GM18873 (cell line): ENCODE results near the gene RTL3.
"Not testable (repeated sequence)": the region's sequence is repeated elsewhere in the genome, so short reads cannot be mapped to it uniquely, and the experiment has no call there.

ENCODE experiments used
- ATAC-seq: cut with Tn5 transposase; IDR thresholded peaks from one replicate; pipeline ENCODE4 v1.9.1; 2021; ENCODE audit warnings: mild to moderate bottlenecking, moderate library complexity, moderate number of reproducible peaks; ENCODE audit not compliant: unreplicated experiment, low FRiP score

RTL3 gene, protein sequence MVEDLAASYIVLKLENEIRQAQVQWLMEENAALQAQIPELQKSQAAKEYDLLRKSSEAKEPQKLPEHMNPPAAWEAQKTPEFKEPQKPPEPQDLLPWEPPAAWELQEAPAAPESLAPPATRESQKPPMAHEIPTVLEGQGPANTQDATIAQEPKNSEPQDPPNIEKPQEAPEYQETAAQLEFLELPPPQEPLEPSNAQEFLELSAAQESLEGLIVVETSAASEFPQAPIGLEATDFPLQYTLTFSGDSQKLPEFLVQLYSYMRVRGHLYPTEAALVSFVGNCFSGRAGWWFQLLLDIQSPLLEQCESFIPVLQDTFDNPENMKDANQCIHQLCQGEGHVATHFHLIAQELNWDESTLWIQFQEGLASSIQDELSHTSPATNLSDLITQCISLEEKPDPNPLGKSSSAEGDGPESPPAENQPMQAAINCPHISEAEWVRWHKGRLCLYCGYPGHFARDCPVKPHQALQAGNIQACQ

DNA sequence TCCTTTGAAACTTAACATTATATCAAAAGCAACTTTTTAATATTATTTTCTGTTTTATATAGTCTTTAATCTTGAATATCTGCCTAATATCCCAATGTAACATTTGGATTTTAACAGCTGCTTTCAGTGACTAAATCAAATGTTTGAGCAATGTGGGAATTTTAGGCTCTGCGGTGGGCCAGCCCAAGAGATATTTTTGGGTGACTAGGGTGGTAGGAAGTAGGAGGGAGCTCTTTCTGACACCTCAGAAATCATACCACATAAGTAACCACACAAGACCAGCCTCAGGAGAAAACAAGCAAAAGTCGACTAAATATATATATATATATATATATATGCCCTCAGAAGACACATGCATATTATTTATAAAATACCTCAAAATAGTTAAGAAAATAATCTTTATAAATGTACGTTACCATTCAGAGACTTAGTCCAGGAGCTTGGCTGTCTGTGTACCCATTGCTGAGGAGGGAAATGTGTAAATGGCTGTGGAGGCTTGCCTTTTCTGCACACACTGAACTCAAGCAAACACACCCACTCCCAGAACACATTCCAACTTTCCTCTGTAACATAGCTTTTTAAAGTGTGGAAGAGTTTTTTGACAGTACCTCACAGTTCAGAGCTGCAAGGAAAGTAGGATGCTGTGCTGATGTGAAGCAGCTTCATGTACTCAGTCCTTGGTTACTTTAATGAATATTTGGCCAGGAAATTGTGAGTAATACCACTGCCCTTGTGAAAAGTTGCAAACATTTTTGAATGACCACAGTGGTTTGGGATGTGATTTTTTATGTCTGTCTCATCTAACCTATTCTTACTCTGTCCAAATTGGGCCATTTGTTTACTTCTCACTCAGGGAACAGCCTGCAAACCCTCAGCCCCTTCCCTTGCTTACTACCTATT is at the start of gene RTL3:
Gene RTL3, minus strand, starts transcription at position 484 of the 900 bp plus-strand sequence. CDS start 908 bp downstream, outside the sequence.
- no peak for ATAC-seq

DNA sequence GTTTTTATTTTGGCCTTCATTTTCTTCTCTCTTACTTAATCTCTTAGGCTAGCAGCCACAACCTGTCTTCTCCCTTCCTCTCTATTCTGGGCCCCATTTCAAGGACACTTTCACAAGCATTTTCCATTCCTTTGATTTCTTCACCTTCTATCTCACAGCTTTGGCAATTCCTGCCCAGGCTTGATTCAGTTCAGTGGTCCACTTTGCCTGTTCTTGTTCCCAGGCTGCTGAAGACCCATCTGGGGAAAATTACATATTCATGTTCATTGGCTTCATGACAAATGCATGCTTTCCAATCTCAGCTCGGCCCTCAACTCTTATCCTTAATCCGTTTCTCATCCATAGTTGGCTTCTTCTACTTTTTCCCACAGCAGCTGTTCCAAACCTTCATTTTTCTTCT is 49.7 kb upstream of the RTL3 start:
- ATAC-seq = no peak

DNA sequence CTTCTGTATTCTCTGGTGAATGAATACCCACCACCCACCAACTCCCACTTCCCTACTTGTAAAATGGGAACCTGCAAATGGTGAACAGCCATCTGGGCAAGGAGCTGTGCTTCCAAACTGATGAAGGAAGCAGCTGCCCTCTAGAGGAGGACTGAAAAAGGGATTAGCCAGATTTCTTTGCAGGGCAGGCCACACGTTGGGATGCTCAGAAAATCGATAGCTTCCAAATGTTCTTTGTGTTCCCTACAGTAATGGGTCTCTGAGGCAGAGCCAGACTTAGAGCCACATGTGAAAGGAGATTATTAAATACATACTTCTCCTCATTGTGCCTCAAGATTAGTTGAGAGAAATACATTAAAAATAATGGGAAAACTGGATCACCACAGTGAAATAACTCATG is 49.1 kb upstream of the RTL3 start:
- ATAC-seq = no peak

DNA sequence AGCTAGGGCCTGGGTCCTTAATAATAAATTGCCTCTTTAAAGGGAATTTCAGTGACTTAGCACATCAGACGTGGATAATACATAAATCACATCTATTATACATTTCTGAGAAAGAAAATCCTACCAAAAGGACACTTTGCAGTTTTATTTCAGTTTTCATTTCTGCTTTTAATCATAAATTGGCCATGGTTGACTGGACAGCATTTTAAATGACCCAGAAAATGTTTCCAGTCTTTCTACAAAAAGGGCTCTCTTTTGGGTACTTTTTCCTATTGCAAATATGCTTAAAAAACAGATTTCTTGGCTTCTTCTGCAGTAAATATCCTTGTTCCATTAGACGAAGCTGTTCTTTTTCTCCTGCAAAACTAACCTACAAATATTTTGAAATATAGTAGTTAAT is 46.9 kb upstream of the RTL3 start:
- no peak for ATAC-seq

DNA sequence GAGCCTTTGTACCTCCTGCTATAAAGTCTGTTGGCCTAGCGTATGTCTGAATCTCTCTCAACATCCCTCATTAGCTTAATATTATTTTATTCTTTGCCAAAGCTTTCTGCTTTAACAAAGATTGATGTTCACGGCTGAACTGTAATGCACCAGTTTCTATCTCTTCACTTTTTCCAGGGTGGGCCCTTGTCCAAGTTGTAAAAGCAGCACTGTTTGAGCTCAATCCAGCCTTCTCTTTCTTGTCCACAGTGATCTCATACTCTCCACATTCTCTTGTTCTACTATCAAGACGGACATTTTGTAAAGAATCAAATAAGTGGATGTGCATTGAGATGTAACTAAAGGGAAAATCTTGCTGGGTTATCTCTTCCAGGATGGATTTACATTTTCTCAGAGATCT is 34.4 kb upstream of the RTL3 start:
- no peak for ATAC-seq

DNA sequence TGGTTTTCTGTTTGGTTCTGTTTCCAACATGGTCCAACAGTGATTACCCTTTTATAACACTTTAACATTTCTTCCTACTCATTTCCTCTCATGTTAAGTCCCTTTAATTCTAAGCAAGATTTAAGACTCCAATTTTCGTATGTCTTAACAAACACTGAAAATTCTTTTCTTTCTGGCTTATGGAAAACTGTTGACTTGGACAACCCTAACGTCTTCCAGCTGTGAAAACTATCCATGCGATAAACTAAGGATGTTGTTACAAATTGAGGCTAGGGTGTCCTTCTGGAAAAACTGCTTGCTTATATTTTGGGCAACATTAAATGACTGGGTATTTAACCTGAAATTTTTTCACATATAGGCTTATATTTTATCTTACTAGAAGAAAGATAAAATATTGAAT is 33.9 kb upstream of the RTL3 start:
- no peak for ATAC-seq

DNA sequence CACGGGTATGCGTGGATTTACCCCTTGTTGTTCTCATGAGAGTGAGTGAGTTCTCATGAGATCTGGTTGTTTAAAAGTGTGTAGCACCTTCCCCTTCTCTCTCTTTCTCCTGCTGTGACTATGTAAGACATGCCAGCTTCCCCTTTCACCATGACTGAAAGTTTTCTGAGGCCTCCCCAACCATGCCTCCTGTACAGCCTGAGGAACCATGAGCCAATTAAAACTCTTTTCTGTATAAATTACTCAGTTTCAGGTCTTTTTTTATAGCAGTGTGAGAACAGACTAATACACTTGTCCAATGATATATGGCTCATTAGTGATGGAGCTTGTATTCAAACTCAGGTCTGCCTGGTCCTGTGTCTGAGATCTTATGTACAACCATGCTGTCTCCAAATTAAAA is 28.5 kb upstream of the RTL3 start:
- peak; percentile 73 for ATAC-seq

DNA sequence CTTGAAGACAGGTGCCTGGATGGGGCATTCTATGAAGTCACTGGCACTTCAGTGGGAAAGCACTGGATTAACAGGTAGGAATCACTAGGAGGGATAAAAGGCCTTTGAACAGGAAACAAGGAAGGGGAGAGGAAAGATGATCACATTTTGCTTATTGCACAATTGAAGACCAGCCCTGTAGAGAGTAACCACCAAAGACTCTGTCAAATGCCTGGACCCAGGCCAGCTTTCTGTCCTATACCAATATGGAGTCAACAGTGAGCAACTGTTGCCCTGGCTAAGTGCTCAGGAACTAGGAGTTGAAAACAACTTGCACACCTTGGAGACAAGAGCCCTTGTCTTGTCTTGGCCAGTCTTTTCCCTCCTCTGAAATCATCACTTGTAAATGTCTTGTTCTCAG is 14.1 kb upstream of the RTL3 start:
- no peak for ATAC-seq

DNA sequence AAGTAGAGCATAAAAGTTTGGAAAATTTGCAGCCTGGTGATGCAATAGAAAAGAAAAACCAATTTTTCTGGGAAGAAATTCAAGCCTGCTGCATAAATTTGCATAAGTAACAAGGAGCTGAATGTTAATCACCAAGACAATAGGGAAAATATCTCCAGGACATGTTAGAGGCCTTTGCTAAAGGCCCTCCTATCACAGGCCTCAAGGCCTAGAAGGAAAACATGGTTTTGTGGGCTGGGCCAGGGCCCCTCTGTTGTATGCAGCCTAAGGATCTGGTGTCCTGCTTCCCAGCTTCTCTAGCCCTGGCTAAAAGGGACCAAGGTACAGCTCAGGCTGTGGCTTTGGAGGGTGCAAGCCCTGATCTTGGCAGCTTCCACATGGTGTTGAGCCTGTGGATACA is 6.2 kb upstream of the RTL3 start:
- ATAC-seq = no peak

DNA sequence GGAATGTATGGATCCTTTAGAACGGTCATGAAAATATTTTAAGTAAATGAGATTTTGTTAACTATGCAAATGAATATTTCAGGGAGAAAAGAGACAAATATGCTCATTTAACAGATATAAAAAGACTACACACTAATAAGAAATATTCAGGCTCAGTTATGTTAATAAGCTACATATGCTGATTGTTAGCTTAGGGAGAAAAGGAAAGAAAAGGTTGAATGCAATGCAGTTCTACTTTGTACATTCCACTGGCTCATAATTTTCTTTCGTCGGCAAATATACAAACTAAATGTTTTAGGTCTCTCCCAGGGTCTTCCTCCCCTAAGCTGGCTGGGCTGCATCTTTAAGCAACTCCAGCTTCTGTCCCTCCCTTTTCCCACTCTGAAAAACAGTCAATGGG is 2.7 kb upstream of the RTL3 start:
- ATAC-seq = no peak

DNA sequence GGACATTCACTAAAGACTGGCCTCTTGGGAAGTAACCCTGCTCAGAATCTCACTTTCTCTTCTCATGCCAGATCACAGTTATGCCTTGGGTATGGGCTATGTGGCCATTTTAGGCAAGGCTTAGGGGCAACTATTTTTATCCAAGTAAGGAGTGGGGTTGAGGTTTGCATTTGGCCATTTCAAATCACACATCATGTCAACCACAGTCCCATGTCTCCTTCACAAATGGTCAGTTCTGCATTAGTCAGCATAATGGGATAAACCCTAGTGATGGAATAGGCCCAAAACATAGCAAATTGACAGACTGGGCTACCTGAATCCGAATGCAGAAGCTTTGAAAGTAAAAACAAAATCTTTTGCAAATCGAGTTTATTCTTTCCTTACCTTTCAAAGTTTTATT is 827 bp upstream of the RTL3 start:
- no peak for ATAC-seq

DNA sequence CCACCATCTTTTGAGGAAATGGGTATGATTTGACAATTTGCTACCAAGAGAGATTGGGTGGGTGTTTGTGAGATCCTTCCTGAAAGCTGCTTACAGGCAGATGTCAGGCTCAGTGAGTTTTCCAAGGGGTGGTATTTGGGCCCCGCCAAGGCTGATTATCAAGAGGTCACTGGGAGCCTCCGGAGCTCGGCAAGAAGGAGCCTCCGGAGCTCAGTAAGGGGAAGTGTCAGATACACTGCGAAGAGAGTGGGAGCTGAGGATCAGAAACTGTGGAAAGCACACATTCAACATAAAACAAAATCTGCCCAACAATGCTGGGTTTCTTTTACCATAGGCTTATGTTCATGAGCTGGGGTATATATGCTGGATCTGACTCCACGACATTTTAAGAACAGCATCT is 714 bp downstream of the RTL3 start:
- ATAC-seq = no peak

DNA sequence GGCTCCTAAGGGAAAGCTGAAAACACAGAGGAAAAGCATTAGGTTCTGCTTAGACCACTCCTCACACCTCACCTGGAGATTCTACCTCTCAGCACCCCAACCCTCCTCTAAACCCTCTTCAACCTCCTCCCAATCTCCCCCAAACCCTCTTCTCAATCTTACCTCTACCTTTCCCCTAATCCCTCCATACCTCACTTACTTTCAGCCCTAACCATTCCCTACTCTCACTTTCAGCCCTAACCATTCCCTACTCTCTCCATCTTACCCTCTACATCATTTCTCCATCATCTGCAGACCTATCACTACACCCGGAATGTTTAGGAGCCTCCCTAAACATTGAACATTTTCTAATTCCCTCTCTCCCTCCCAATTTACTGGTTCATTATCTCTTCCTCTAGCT is 3.5 kb downstream of the RTL3 start:
- ATAC-seq = no peak

DNA sequence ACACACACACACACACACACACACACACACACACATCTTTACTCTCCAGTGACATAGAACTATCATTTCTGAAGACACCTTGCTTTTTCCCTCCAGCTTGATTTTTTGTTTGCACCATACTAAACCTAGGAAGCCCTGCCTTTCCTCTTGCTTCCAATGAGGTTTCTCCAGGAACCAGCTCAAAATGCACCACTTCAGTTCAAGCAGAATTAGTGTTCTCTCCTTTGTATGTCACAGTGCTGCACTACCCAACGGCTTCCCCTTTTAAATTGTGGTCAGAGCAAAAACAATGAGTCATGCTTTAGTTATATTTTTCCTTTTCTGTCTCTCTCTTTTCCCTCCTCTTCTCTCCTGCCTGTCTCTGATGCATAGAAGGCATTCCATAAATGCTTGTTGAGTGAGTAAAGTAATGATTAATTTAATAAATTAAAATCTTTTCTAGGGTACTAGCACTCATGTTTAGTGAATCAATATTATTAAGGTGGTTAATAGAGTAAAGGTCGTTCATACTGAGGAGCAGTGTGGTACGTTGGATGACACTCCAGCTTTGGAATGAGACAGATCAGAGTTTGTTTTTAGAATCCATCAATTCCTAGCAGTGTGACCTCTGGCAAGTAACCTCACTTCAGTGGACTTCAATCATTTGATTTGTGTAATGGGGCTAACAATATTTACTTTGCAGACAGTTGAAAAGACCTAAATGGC is 5.9 kb downstream of the RTL3 start:
- peak; percentile 57 for ATAC-seq

DNA sequence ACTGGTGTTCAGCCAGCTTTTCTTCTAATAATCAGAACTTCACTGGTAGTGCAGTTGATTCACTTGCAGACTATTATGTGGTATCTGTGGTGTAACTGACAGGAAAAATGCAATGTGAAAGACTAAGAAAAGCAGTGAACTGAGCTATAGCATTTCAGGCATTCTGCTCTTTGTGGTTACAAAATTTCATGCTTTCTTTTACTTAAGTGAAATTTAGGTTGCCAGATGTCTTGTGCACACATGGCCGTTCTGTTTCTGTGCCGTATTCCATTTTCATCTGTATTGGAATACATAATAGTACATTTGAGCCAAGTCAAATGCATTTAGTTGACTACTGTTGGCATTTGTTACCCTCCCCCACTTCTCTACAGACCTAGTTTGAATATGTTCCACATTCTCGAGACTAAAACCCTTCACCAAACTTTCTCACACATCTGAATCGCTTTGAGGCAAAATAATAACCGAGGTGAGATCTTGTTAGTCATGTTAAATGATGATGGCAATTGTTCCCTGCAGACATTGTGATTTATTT is 8.2 kb downstream of the RTL3 start:
- ATAC-seq = peak; percentile 78

DNA sequence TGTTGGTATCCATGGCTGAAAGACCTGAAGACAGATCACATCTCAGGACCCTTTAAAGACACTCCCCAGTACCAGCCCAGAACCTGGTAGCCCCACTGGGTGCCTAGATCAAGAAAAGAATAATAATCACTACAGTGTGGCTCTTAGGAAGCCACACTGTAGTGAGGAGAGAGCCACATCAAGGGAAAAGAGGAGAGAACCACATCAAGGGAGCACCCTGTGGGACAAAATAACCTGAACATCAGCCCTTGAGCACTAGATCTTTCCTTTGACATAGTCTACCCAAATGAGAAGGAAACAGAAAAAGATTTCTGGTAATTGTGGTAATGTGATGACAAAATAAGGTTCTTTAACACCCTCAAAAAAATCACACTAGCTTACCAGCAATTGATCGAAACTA is 15.3 kb downstream of the RTL3 start:
- ATAC-seq = no peak

DNA sequence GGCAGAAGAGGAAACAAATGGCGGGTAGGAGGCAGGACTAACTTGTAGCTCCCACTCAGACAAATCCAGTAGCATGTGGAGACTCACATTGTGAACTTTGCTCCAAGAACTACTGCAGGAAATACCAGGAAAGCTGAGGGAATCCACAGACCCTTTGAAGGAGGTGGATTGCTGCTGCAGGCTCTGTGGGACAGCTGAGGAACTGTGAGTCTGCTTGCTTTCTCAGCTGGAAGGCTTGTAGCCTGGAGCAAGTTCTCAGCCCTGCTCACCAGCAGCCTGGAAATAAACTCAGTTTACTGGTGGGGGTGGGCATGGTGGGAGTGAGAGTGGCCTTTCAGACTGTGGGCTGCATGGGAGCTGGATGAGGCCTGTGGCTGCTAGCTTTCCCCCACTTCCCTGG is 16.0 kb downstream of the RTL3 start:
- ATAC-seq = no peak

DNA sequence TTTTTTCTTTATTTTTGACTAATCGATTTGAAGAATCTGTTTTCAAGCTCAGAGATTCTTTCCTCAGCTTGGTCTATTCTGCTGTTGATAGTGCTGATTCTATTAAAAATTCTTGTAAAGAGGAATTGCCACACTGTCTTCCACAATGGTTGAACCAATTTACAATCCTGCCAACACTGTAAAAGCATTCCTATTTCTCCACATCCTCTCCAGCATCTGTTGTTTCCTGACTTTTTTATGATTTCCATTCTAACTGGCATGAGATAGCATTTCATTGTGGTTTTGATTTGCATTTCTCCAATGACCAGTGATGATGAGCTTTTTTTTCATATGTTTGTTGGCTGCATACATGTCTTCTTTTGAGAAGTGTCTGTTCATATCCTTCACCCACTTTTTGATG is 23.0 kb downstream of the RTL3 start:
- not testable (repeated sequence) for ATAC-seq

DNA sequence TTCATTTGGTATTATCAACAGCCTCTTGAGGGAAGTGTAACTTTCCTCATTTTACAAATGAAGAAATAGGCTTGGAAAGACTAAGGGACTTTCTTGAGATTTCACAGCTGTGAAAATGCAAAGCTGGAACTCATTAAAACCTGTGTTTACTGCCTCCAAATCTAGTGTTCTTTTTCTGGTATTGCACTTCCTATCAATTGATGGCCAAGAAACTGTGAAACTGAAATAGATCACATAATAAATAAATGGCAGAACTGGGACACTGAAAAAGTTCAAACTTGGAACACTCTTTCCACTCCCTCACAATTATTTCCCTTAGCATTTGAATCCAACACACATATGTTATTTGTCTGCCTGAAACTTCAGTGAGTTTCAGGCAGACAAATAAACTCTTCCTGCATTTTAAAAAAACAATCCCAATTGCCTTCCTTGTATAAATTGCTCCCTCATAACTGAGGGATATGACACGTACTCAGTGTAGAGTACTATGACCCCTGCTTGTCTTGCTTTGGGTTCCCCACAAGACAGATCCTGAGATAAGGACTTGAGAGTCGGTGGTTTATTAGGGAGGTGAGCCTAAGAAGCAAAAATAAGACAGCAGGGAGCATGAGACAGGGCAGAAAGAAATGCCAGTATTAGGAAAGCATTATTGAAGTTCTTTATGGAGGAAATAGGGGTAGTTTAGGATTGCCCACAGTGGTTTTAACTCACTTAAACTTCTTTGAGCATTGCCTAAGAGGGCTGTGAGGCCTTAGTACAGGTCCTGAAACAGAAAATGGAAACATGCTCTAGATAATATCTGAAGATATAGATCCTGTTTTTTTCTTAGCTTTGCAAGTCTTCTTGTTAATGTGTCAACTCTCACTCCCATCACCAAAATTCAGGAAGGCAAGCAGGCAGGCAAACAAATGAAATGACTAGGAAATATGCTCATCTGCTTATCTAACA is 33.9 kb downstream of the RTL3 start:
- no peak for ATAC-seq

DNA sequence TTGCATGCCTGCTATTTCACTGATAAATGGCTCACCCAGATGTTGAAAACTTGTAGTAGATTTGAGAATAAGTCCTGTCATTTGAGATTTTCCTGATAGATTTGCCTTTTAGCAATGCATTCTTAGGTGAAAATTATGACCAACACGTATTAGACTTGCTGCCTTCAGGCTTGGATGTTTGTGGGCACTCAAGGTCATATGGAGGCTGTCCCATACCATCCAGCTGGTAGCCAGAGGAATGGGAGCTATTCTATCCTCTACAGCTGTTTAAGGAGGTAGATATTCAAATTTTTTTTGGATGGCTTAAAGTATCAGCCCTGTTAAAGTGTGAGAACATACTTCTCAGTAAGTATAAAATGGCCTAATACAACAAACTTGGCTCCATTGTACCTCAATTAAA is 34.7 kb downstream of the RTL3 start:
- ATAC-seq = no peak
